ENCODE results near the gene ANXA5.

GRCh38 chr4:121676345-121677075, 20.3 kb downstream of the ANXA5 start:
- TF ChIP-seq, protein P1, sequence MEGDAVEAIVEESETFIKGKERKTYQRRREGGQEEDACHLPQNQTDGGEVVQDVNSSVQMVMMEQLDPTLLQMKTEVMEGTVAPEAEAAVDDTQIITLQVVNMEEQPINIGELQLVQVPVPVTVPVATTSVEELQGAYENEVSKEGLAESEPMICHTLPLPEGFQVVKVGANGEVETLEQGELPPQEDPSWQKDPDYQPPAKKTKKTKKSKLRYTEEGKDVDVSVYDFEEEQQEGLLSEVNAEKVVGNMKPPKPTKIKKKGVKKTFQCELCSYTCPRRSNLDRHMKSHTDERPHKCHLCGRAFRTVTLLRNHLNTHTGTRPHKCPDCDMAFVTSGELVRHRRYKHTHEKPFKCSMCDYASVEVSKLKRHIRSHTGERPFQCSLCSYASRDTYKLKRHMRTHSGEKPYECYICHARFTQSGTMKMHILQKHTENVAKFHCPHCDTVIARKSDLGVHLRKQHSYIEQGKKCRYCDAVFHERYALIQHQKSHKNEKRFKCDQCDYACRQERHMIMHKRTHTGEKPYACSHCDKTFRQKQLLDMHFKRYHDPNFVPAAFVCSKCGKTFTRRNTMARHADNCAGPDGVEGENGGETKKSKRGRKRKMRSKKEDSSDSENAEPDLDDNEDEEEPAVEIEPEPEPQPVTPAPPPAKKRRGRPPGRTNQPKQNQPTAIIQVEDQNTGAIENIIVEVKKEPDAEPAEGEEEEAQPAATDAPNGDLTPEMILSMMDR (IDR thresholded peaks at IDR 0.05) = no peak
- TF ChIP-seq POLR2AphosphoS5 (IDR thresholded peaks at IDR 0.05; ENCODE audit: low read depth, low read length) = no peak
- no peak for TF ChIP-seq REST (IDR thresholded peaks at IDR 0.05; ENCODE audit: insufficient read depth in 1 of 2, low read depth in 2 of 2, low read length in 1 of 2)
- TF ChIP-seq SIN3A (IDR thresholded peaks at IDR 0.05; ENCODE audit: borderline replicate concordance, insufficient read depth, low read depth, low read length) = no peak
